Activated CD8-positive, alpha-beta memory T cell treated with anti-CD3 and anti-CD28 coated beads, Interleukin-2, amount 10 ng/mL, durations not matched to agents 7 days and 5 days (primary cell): ENCODE results near the gene ERRFI1. TPM values are rescaled to one million over a fixed set of nuclear protein-coding genes. Genes with fewer than 3 reads are reported as not detected.
"Not testable (repeated sequence)": the region's sequence is repeated elsewhere in the genome, so short reads cannot be mapped to it uniquely, and the experiment has no call there.

Source experiments
- ATAC-seq: fragments of 150-1000 bp; cut with Tn5 transposase; one replicate; pipeline ENCODE4 v1.10.0; 2021; ENCODE audit warnings: moderate library complexity
- CTCF ChIA-PET: fragments of 350-600 bp; sonication (Branson Sonifier 250); formaldehyde crosslinking; loops from one replicate; lab custom pipeline; 2021; ENCODE audit warnings: antibody characterized with exemption; lab: Charles Lee
- DNase-seq: peaks from one replicate; pipeline ENCODE4 v3.0.0-alpha.2; 2020
- H3K27ac Mint-ChIP-seq: one replicate; pipeline ENCODE4 v1.8.0; 2021; ENCODE audit warnings: mild to moderate bottlenecking, mixed read lengths
- H3K27me3 Mint-ChIP-seq: one replicate; pipeline ENCODE4 v1.8.0; 2021; ENCODE audit warnings: mixed read lengths
- H3K36me3 Mint-ChIP-seq: one replicate; pipeline ENCODE4 v1.8.0; 2021; ENCODE audit warnings: mild to moderate bottlenecking, mixed read lengths
- H3K4me1 Mint-ChIP-seq: one replicate; pipeline ENCODE4 v1.8.0; 2021; ENCODE audit warnings: mixed read lengths
- H3K4me3 Mint-ChIP-seq: one replicate; pipeline ENCODE4 v1.8.0; 2021; ENCODE audit warnings: mild to moderate bottlenecking, moderate library complexity, mixed read lengths
- H3K9me3 Mint-ChIP-seq: one replicate; pipeline ENCODE4 v1.8.0; 2022; ENCODE audit warnings: low read depth, mixed read lengths
- total RNA-seq, 2 experiments: library from RNA; stranded (reverse); gene quantifications; one replicate each; pipeline ENCODE4 v1.2.3, GENCODE V29; 2021

Gene ERRFI1
- total RNA-seq, 2 experiments from 2014 or later = 0.53 to 1.5 TPM

GRCh38 chr1:8055973-8056372 lies 29.9 kb upstream of the ERRFI1 start:
- no peaks in the 10 kb centered on the region for H3K9me3 Mint-ChIP-seq
- no peak overlapping the region for H3K27ac Mint-ChIP-seq
- no peak for ATAC-seq
- H3K36me3 Mint-ChIP-seq = no peaks in the 10 kb centered on the region
- H3K27me3 Mint-ChIP-seq = no peaks in the 10 kb centered on the region
- H3K4me1 Mint-ChIP-seq = peaks cover 2% of the 10 kb centered on the region
- H3K4me3 Mint-ChIP-seq = no peak overlapping the region
- CTCF ChIA-PET = no interaction called here
- DNase-seq = no peak

GRCh38 chr1:8053878-8054567 lies 27.9 kb upstream of the ERRFI1 start:
- CTCF ChIA-PET = interaction anchor here (1.7 kb wide), 1 partner anchor 39 kb away, joined by 4 read pairs; no protein-coding TSS in a partner anchor

GRCh38 chr1:8051650-8052049 lies 25.5 kb upstream of the ERRFI1 start:
- CTCF ChIA-PET = no interaction called here
- Mint-ChIP-seq H3K4me1 (peaks cover 2% of the 10 kb centered on the region), H3K36me3 (no peaks in the 10 kb centered on the region), H3K27ac (no peak overlapping the region), H3K4me3 (no peak overlapping the region), H3K27me3 (no peaks in the 10 kb centered on the region), H3K9me3 (no peaks in the 10 kb centered on the region)
- no peak for DNase-seq
- ATAC-seq = no peak

More at GRCh38 chr1:8053878-8054567, 27.9 kb upstream of the ERRFI1 start:
- no peak for ATAC-seq
- no peak overlapping the region for H3K4me3 Mint-ChIP-seq
- no peaks in the 10 kb centered on the region for H3K36me3 Mint-ChIP-seq
- H3K9me3 Mint-ChIP-seq = no peaks in the 10 kb centered on the region
- no peak overlapping the region for H3K27ac Mint-ChIP-seq
- H3K27me3 Mint-ChIP-seq = no peaks in the 10 kb centered on the region
- H3K4me1 Mint-ChIP-seq = peaks cover 2% of the 10 kb centered on the region
- DNase-seq = no peak

DNA sequence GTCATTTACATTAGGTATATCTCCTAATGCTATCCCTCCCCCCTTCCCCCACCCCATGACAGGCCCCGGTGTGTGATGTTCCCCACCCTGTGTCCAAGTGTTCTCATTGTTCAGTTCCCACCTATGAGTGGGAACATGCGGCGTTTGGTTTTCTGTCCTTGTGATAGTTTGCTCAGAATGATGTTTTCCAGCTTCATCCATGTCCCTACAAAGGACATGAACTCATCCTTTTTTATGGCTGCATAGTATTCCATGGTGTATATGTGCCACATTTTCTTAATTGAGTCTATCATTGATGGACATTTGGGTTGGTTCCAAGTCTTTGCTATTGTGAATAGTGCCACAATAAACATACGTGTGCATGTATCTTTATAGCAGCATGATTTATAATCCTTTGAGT lies 23.1 kb upstream of the ERRFI1 start:
- CTCF ChIA-PET, H3K36me3 Mint-ChIP-seq, H3K9me3 Mint-ChIP-seq, H3K4me3 Mint-ChIP-seq, ATAC-seq, H3K27ac Mint-ChIP-seq, H3K27me3 Mint-ChIP-seq, DNase-seq, H3K4me1 Mint-ChIP-seq: not testable (repeated sequence)

- H3K9me3 Mint-ChIP-seq = no peaks in the 10 kb centered on the region
- ATAC-seq (no peak), DNase-seq (no peak)
- CTCF ChIA-PET = no interaction called here
- no peak overlapping the region for H3K4me3 Mint-ChIP-seq
- H3K27me3 Mint-ChIP-seq = peaks cover 3% of the 10 kb centered on the region
- no peaks in the 10 kb centered on the region for H3K36me3 Mint-ChIP-seq
- no peak overlapping the region for H3K27ac Mint-ChIP-seq
- H3K4me1 Mint-ChIP-seq = peaks cover 2% of the 10 kb centered on the region
These were observed 21.8 kb upstream of the ERRFI1 start for GRCh38 chr1:8047686-8048445.

DNA sequence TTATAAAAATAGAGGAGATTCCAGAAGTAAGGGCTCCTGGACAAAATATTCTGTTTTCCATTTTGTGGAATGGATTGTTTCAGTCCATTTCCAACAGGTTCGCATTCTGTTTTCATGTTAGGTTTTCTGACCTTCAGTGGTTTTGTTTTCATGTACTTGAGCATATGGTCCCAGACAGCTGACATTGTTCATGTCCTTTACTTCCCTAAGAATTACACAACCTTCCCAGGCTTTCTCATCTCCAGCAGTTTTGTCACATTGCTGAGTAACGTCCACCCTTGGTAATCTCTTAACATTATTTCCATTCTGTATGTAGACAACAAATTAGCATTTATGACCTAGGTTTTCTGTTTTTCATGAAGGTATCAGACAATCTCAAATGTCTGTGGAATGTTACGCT lies 21.0 kb upstream of the ERRFI1 start:
- Mint-ChIP-seq H3K9me3 (peaks cover 2% of the 10 kb centered on the region), H3K4me3 (no peak overlapping the region), H3K27ac (no peak overlapping the region), H3K36me3 (peaks cover under 1% of the 10 kb centered on the region), H3K4me1 (peaks cover 2% of the 10 kb centered on the region), H3K27me3 (peaks cover 3% of the 10 kb centered on the region)
- ATAC-seq (no peak), DNase-seq (no peak)
- CTCF ChIA-PET = no interaction called here

DNA sequence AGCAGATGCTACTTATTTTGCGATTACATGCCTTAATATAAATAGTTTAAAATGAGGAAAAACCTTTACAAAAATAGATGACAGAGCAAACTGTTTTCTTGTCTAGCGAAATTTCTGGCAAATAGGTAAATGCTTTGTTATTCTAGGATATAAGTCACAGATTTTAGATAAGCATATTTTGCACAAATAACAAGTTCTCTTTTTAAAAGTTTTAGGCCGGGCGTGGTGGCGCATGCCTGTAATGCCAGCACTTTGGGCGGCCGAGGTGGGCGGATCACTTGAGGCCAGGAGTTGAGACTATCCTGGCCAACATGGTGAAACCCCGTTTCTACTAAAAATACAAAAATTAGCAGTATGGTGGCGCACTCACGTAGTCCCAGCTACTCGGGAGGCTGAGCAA lies 20.3 kb upstream of the ERRFI1 start:
- ATAC-seq = no peak
- Mint-ChIP-seq H3K36me3 (peaks cover 4% of the 10 kb centered on the region), H3K4me3 (no peak overlapping the region), H3K4me1 (peaks cover 2% of the 10 kb centered on the region), H3K27ac (no peak overlapping the region), H3K9me3 (peaks cover 7% of the 10 kb centered on the region), H3K27me3 (peaks cover 3% of the 10 kb centered on the region)
- no peak for DNase-seq
- CTCF ChIA-PET = no interaction called here

GRCh38 chr1:8043621-8044020 lies 17.5 kb upstream of the ERRFI1 start:
- Mint-ChIP-seq H3K36me3 (peaks cover 4% of the 10 kb centered on the region), H3K27ac (no peak overlapping the region), H3K4me3 (no peak overlapping the region), H3K27me3 (peaks cover 3% of the 10 kb centered on the region), H3K9me3 (peaks cover 7% of the 10 kb centered on the region), H3K4me1 (peaks cover 2% of the 10 kb centered on the region)
- no peak for DNase-seq
- CTCF ChIA-PET = no interaction called here
- ATAC-seq = no peak

DNA sequence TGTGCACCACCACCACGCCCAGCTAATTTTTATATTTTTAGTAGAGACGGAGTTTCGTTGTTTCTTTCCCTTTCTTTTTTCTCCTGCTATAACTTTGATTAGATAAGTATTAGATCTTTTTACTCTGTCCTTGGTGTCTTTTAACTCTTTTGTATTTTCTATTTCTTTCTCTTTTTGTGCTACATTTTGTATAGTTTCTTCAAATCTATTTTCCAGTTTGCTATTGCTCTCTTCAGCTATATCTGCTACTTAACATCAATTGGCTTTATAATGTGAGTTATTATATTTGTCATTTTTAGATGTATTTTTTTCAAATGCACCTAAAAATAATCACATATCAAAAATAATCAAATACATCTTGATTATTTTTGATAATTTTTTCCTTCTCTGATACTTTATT lies 16.0 kb upstream of the ERRFI1 start:
- Mint-ChIP-seq H3K36me3 (peaks cover 4% of the 10 kb centered on the region), H3K27me3 (peaks cover 4% of the 10 kb centered on the region), H3K27ac (no peak overlapping the region), H3K9me3 (peaks cover 7% of the 10 kb centered on the region), H3K4me3 (no peak overlapping the region), H3K4me1 (peaks cover 2% of the 10 kb centered on the region)
- ATAC-seq = no peak
- CTCF ChIA-PET = no interaction called here
- no peak for DNase-seq

- ATAC-seq = no peak
- CTCF ChIA-PET = interaction anchor here (1.1 to 1.9 kb wide), 3 partner anchors 9 to 26 kb away, joined by 3 to 8 read pairs (median 4); no protein-coding TSS in a partner anchor
These were observed 14.5 kb upstream of the ERRFI1 start for GRCh38 chr1:8040586-8040985.

GRCh38 chr1:8039071-8039470 lies 13.0 kb upstream of the ERRFI1 start:
- DNase-seq (no peak), ATAC-seq (no peak)
- H3K4me1 Mint-ChIP-seq = no peaks in the 10 kb centered on the region
- CTCF ChIA-PET = no interaction called here
- peaks cover 7% of the 10 kb centered on the region for H3K9me3 Mint-ChIP-seq
- peaks cover 4% of the 10 kb centered on the region for H3K36me3 Mint-ChIP-seq
- no peak overlapping the region for H3K4me3 Mint-ChIP-seq
- H3K27ac Mint-ChIP-seq = no peak overlapping the region
- H3K27me3 Mint-ChIP-seq = peaks cover 2% of the 10 kb centered on the region

More at GRCh38 chr1:8040586-8040985, 14.5 kb upstream of the ERRFI1 start:
- Mint-ChIP-seq H3K27ac (no peak overlapping the region), H3K4me1 (no peaks in the 10 kb centered on the region), H3K36me3 (peaks cover 4% of the 10 kb centered on the region), H3K4me3 (no peak overlapping the region), H3K9me3 (peaks cover 7% of the 10 kb centered on the region), H3K27me3 (peaks cover 2% of the 10 kb centered on the region)
- DNase-seq = no peak

DNA sequence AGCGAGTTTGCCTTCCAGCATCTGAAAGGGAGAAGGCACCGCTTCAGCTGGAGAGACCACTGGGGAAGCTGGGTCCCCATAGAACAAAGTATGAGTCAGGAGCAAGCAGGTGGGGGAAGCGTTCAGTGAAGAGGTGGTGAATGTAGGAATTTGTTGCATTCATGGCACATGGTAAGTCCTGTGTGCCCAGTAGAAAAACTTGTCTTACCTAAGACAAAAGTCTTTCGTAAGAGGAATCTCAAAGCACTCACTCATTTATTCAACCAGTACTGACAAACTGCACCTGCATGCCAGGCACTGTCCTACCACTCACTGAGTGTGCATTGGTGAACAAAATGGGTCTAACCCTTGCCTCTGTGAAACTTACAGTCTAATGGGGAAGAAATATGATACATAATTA lies 9.2 kb upstream of the ERRFI1 start:
- CTCF ChIA-PET = interaction anchor here (0.9 to 1.9 kb wide), 3 partner anchors 11 to 279 kb away, joined by 3 to 5 read pairs (median 3); no protein-coding TSS in a partner anchor
- Mint-ChIP-seq H3K4me3 (no peak overlapping the region), H3K9me3 (no peaks in the 10 kb centered on the region), H3K27me3 (peaks cover 2% of the 10 kb centered on the region), H3K27ac (no peak overlapping the region), H3K4me1 (no peaks in the 10 kb centered on the region), H3K36me3 (no peaks in the 10 kb centered on the region)
- no peak for DNase-seq
- ATAC-seq = no peak

DNA sequence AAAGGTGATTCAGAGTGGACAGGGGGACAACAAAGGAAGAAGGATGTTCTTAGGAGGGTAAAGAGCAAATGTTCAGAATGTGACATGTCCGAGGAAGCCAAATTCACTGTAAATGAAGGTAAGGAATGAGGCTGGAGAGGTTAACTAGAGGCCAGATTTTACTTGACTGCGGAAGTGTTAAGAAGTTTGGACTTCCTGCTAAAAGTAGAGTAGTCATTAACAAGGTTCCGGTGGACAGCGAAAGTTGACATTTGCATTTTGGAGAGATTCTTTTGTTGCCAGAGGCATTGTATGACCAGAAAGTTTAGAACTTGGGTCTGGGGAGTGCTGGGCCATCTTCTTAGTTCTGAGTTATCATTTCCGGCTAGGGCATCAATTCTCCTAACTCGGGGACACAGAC lies 7.2 kb upstream of the ERRFI1 start:
- CTCF ChIA-PET = interaction anchor here (0.9 to 7.6 kb wide), 4 partner anchors 18 to 316 kb away, joined by 3 to 48 read pairs (median 4); no protein-coding TSS in a partner anchor
- ATAC-seq = no peak
- no peak overlapping the region for H3K4me3 Mint-ChIP-seq

More for the DNA sequence above, 7.2 kb upstream of the ERRFI1 start:
- Mint-ChIP-seq H3K27ac (no peak overlapping the region), H3K27me3 (peaks cover 14% of the 10 kb centered on the region), H3K4me1 (no peaks in the 10 kb centered on the region), H3K36me3 (no peaks in the 10 kb centered on the region), H3K9me3 (no peaks in the 10 kb centered on the region)
- no peak for DNase-seq
